ENCODE data around the gene RALB.
A peak's percentile ranks its signal among the peaks of the same experiment; 100 is the strongest.
"Not testable (repeated sequence)": the region's sequence is repeated elsewhere in the genome, so short reads cannot be mapped to it uniquely, and the experiment has no call there.

The RALB gene

GRCh38 chr2:120308038-120308910 lies 55.6 kb downstream of the RALB start:
- Histone ChIP-seq H3K4me1 (ENCODE audit: control insufficient read depth, insufficient read depth, low read length, unreplicated experiment) (no peaks in the 10 kb centered on the region), H3K4me3 (ENCODE audit: low read depth, low read length) (no peak overlapping the region), H3K36me3 (ENCODE audit: insufficient read depth, low read length) (0 out of 2 replicates have a peak, but pooled peaks cover 3% of the 10 kb centered on the region), H3K27me3 (ENCODE audit: insufficient read depth, low read length) (no peaks in the 10 kb centered on the region), H3K27ac (ENCODE audit: low read depth, low read length) (no peak overlapping the region), H2AFZ (ENCODE audit: low read length, unreplicated experiment) (no peak overlapping the region), H3K79me2 (ENCODE audit: control insufficient read depth, insufficient read depth, low read length, unreplicated experiment) (no peaks in the 10 kb centered on the region)

- H3K36me3 ChIP-seq (ENCODE audit: insufficient read depth, low read length), result 0 out of 2 replicates have a peak, but pooled peaks cover 3% of the 10 kb centered on the region
- H2AFZ ChIP-seq (ENCODE audit: low read length, unreplicated experiment), result no peak overlapping the region
- no peaks in the 10 kb centered on the region for H3K4me1 ChIP-seq (ENCODE audit: control insufficient read depth, insufficient read depth, low read length, unreplicated experiment)
- no peak overlapping the region for H3K27ac ChIP-seq (ENCODE audit: low read depth, low read length)
- no peaks in the 10 kb centered on the region for H3K27me3 ChIP-seq (ENCODE audit: insufficient read depth, low read length)
- H3K4me3 ChIP-seq (ENCODE audit: low read depth, low read length), result no peak overlapping the region
- no peaks in the 10 kb centered on the region for H3K79me2 ChIP-seq (ENCODE audit: control insufficient read depth, insufficient read depth, low read length, unreplicated experiment)
Measured at GRCh38 chr2:120310136-120310535, 57.5 kb downstream of the RALB start.

GRCh38 chr2:120310841-120311240 lies 58.2 kb downstream of the RALB start:
- H3K27me3 ChIP-seq (ENCODE audit: insufficient read depth, low read length); H3K27ac ChIP-seq (ENCODE audit: low read depth, low read length); H3K79me2 ChIP-seq (ENCODE audit: control insufficient read depth, insufficient read depth, low read length, unreplicated experiment); H3K36me3 ChIP-seq (ENCODE audit: insufficient read depth, low read length); H3K4me3 ChIP-seq (ENCODE audit: low read depth, low read length); H2AFZ ChIP-seq (ENCODE audit: low read length, unreplicated experiment); H3K4me1 ChIP-seq (ENCODE audit: control insufficient read depth, insufficient read depth, low read length, unreplicated experiment): not testable (repeated sequence)

GRCh38 chr2:120312076-120312475 lies 59.4 kb downstream of the RALB start:
- Histone ChIP-seq H2AFZ (ENCODE audit: low read length, unreplicated experiment) (no peak overlapping the region), H3K27me3 (ENCODE audit: insufficient read depth, low read length) (no peaks in the 10 kb centered on the region), H3K27ac (ENCODE audit: low read depth, low read length) (no peak overlapping the region), H3K79me2 (ENCODE audit: control insufficient read depth, insufficient read depth, low read length, unreplicated experiment) (no peaks in the 10 kb centered on the region), H3K4me3 (ENCODE audit: low read depth, low read length) (no peak overlapping the region), H3K36me3 (ENCODE audit: insufficient read depth, low read length) (no peaks in the 10 kb centered on the region), H3K4me1 (ENCODE audit: control insufficient read depth, insufficient read depth, low read length, unreplicated experiment) (no peaks in the 10 kb centered on the region)

GRCh38 chr2:120312860-120313694 lies 60.4 kb downstream of the RALB start:
- Histone ChIP-seq H3K4me3 (ENCODE audit: low read depth, low read length) (peak overlapping the region; percentile 68), H3K79me2 (ENCODE audit: control insufficient read depth, insufficient read depth, low read length, unreplicated experiment) (no peaks in the 10 kb centered on the region), H3K27ac (ENCODE audit: low read depth, low read length) (no peak overlapping the region), H3K36me3 (ENCODE audit: insufficient read depth, low read length) (no peaks in the 10 kb centered on the region), H2AFZ (ENCODE audit: low read length, unreplicated experiment) (peak overlapping the region; percentile 64), H3K27me3 (ENCODE audit: insufficient read depth, low read length) (no peaks in the 10 kb centered on the region), H3K4me1 (ENCODE audit: control insufficient read depth, insufficient read depth, low read length, unreplicated experiment) (no peaks in the 10 kb centered on the region)

- Histone ChIP-seq H3K79me2 (ENCODE audit: control insufficient read depth, insufficient read depth, low read length, unreplicated experiment) (no peaks in the 10 kb centered on the region), H3K36me3 (ENCODE audit: insufficient read depth, low read length) (no peaks in the 10 kb centered on the region), H3K27ac (ENCODE audit: low read depth, low read length) (no peak overlapping the region), H3K4me3 (ENCODE audit: low read depth, low read length) (peak overlapping the region; percentile 68), H3K27me3 (ENCODE audit: insufficient read depth, low read length) (no peaks in the 10 kb centered on the region), H2AFZ (ENCODE audit: low read length, unreplicated experiment) (peak overlapping the region; percentile 55), H3K4me1 (ENCODE audit: control insufficient read depth, insufficient read depth, low read length, unreplicated experiment) (no peaks in the 10 kb centered on the region)
Measured at GRCh38 chr2:120313695-120314615, 61.3 kb downstream of the RALB start.

- H3K27me3 ChIP-seq (ENCODE audit: insufficient read depth, low read length), result no peaks in the 10 kb centered on the region
- no peak overlapping the region for H3K4me3 ChIP-seq (ENCODE audit: low read depth, low read length)
- H3K36me3 ChIP-seq (ENCODE audit: insufficient read depth, low read length), result no peaks in the 10 kb centered on the region
- no peaks in the 10 kb centered on the region for H3K79me2 ChIP-seq (ENCODE audit: control insufficient read depth, insufficient read depth, low read length, unreplicated experiment)
- no peak overlapping the region for H2AFZ ChIP-seq (ENCODE audit: low read length, unreplicated experiment)
- no peaks in the 10 kb centered on the region for H3K4me1 ChIP-seq (ENCODE audit: control insufficient read depth, insufficient read depth, low read length, unreplicated experiment)
- H3K27ac ChIP-seq (ENCODE audit: low read depth, low read length), result no peak overlapping the region
Measured at GRCh38 chr2:120314690-120315366, 62.2 kb downstream of the RALB start.

- H2AFZ ChIP-seq (ENCODE audit: low read length, unreplicated experiment), result no peak overlapping the region
- no peak overlapping the region for H3K27ac ChIP-seq (ENCODE audit: low read depth, low read length)
- H3K4me1 ChIP-seq (ENCODE audit: control insufficient read depth, insufficient read depth, low read length, unreplicated experiment), result no peaks in the 10 kb centered on the region
- no peaks in the 10 kb centered on the region for H3K36me3 ChIP-seq (ENCODE audit: insufficient read depth, low read length)
- H3K27me3 ChIP-seq (ENCODE audit: insufficient read depth, low read length), result no peaks in the 10 kb centered on the region
- H3K4me3 ChIP-seq (ENCODE audit: low read depth, low read length), result no peak overlapping the region
- no peaks in the 10 kb centered on the region for H3K79me2 ChIP-seq (ENCODE audit: control insufficient read depth, insufficient read depth, low read length, unreplicated experiment)
Measured at GRCh38 chr2:120315367-120316033, 62.8 kb downstream of the RALB start.

- no peaks in the 10 kb centered on the region for H3K27me3 ChIP-seq (ENCODE audit: insufficient read depth, low read length)
- no peak overlapping the region for H3K27ac ChIP-seq (ENCODE audit: low read depth, low read length)
- no peaks in the 10 kb centered on the region for H3K79me2 ChIP-seq (ENCODE audit: control insufficient read depth, insufficient read depth, low read length, unreplicated experiment)
- no peak overlapping the region for H2AFZ ChIP-seq (ENCODE audit: low read length, unreplicated experiment)
- H3K4me1 ChIP-seq (ENCODE audit: control insufficient read depth, insufficient read depth, low read length, unreplicated experiment), result no peaks in the 10 kb centered on the region
- H3K4me3 ChIP-seq (ENCODE audit: low read depth, low read length), result no peak overlapping the region
- no peaks in the 10 kb centered on the region for H3K36me3 ChIP-seq (ENCODE audit: insufficient read depth, low read length)
Measured at GRCh38 chr2:120316071-120316470, 63.4 kb downstream of the RALB start.

Measured in ACC112 (cell line).